HepG2 (cell line): ENCODE measurements around the gene TRABD.

ENCODE experiments used
- POLR2A ChIP-seq, 2 experiments: IDR thresholded peaks; 2 replicates each; pipeline ENCODE4 v1.6.1; 2011; ENCODE audit warnings: low read depth in 2 of 2, low read length in 2 of 2, mild to moderate bottlenecking in 1 of 2, moderate library complexity in 1 of 2; ENCODE audit not compliant: insufficient read depth in 1 of 2
- SAFB2 ChIP-seq: sonication (generic); formaldehyde crosslinking; IDR thresholded peaks from 2 replicates; pipeline ENCODE4 v1.5.1; 2020; ENCODE audit warnings: missing genetic modification reagents, low read depth, mild to moderate bottlenecking, borderline replicate concordance
- ZNF256 ChIP-seq: sonication (generic); formaldehyde crosslinking; conservative IDR thresholded peaks from 2 replicates; pipeline ENCODE4 v1.4.0; 2020; ENCODE audit warnings: missing genetic modification reagents
- ZNF549 ChIP-seq: sonication (generic); formaldehyde crosslinking; IDR thresholded peaks from 2 replicates; pipeline ENCODE4 v1.5.0; 2020; ENCODE audit warnings: missing genetic modification reagents

DNA sequence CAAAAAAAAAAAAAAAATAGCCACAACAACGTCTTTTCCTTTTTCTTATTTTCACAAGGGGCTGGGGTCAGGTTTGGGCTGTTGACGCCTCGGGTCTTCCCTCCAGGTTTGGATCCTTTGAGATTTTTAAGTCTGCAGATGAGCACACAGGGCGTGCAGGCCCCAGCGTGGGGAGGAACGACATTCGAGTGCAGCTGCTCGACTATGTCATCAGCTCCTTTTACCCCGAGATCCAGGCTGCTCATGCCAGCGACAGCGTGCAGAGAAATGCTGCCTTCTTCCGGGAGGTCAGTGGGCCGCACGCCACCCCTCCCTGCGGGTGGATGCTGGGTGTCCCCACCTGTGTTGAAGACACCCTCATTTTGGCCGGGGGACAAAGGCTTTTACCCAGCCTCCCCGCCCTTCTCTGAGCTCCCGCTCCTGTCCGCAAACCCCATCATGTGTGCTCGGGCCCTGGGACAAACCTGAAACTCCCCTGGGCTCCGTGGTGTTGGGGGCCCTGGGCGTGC is 22.8 kb downstream of the TRABD start:
- no peak for TF ChIP-seq SAFB2 (CRISPR knock-in tag)
- TF ChIP-seq POLR2A (IDR thresholded peaks at IDR 0.05; ENCODE audit: insufficient read depth in 1 of 2, low read depth in 2 of 2, low read length in 2 of 2), result no peak
- TF ChIP-seq ZNF549, result no peak
- no peak for TF ChIP-seq ZNF256 (CRISPR knock-in tag)
